Measurements from ENCODE around the gene PRRT4.

Gene PRRT4

GRCh38 chr7:128370491-128370890 lies 9.0 kb upstream of the PRRT4 start:
- no peak for DNase-seq

GRCh38 chr7:128366986-128367385 lies 5.5 kb upstream of the PRRT4 start:
- DNase-seq, result no peak

- DNase-seq, result no peak
Observed at GRCh38 chr7:128366300-128366699, 4.8 kb upstream of the PRRT4 start.

- no peak for DNase-seq
Observed at GRCh38 chr7:128365432-128365831, 3.9 kb upstream of the PRRT4 start.

- DNase-seq, result no peak
Observed at GRCh38 chr7:128364166-128364870, 2.8 kb upstream of the PRRT4 start.

GRCh38 chr7:128363261-128363721 lies 1.8 kb upstream of the PRRT4 start:
- DNase-seq, result no peak

- DNase-seq, result no peak
Observed at GRCh38 chr7:128362670-128363069, 1.2 kb upstream of the PRRT4 start.

GRCh38 chr7:128360359-128360678 lies 1.2 kb downstream of the PRRT4 start:
- DNase-seq, result no peak

GRCh38 chr7:128359939-128360338 lies 1.6 kb downstream of the PRRT4 start:
- no peak for DNase-seq

GRCh38 chr7:128359336-128359735 lies 2.2 kb downstream of the PRRT4 start:
- no peak for DNase-seq

- no peak for DNase-seq
Observed at GRCh38 chr7:128358233-128358632, 3.3 kb downstream of the PRRT4 start.

- no peak for DNase-seq
Observed at GRCh38 chr7:128357217-128357613, 4.3 kb downstream of the PRRT4 start.

- no peak for DNase-seq
Observed at GRCh38 chr7:128356546-128357216, 4.8 kb downstream of the PRRT4 start.

- no peak for DNase-seq
Observed at GRCh38 chr7:128353610-128354009, 7.9 kb downstream of the PRRT4 start.

GRCh38 chr7:128353189-128353588 lies 8.3 kb downstream of the PRRT4 start:
- DNase-seq, result no peak

GRCh38 chr7:128352636-128353035 lies 8.9 kb downstream of the PRRT4 start:
- no peak for DNase-seq

GRCh38 chr7:128352153-128352537 lies 9.3 kb downstream of the PRRT4 start:
- DNase-seq, result no peak

- no peak for DNase-seq
Observed at GRCh38 chr7:128351296-128352152, 10.0 kb downstream of the PRRT4 start.

GRCh38 chr7:128350708-128351295 lies 10.7 kb downstream of the PRRT4 start:
- no peak for DNase-seq

GRCh38 chr7:128349466-128349825 lies 12.0 kb downstream of the PRRT4 start:
- no peak for DNase-seq

- DNase-seq, result peak; percentile 28
Observed at GRCh38 chr7:128347647-128348097, 13.8 kb downstream of the PRRT4 start.

- DNase-seq, result no peak
Observed at GRCh38 chr7:128344431-128344774, 17.1 kb downstream of the PRRT4 start.

Measured in effector CD8-positive, alpha-beta T cell (primary cell).